ENCODE measurements around the gene TFAP2D.

TFAP2D gene

GRCh38 chr6:50819466-50819903 lies 106.2 kb downstream of the TFAP2D start:
- peak; percentile 31 for DNase-seq (ENCODE audit: low spot score)

- DNase-seq (ENCODE audit: low spot score): no peak
Measured at GRCh38 chr6:50819904-50820868, 106.9 kb downstream of the TFAP2D start.

- no peak for DNase-seq (ENCODE audit: low spot score)
Measured at GRCh38 chr6:50820869-50821264, 107.5 kb downstream of the TFAP2D start.

- DNase-seq (ENCODE audit: low spot score): no peak
Measured at GRCh38 chr6:50821441-50822077, 108.2 kb downstream of the TFAP2D start.

GRCh38 chr6:50822078-50822476 lies 108.8 kb downstream of the TFAP2D start:
- DNase-seq (ENCODE audit: low spot score): no peak
